Measurements from ENCODE around the gene GPRIN2.
"Not testable (repeated sequence)": the region's sequence is repeated elsewhere in the genome, so short reads cannot be mapped to it uniquely, and the experiment has no call there.

GPRIN2 gene

DNA sequence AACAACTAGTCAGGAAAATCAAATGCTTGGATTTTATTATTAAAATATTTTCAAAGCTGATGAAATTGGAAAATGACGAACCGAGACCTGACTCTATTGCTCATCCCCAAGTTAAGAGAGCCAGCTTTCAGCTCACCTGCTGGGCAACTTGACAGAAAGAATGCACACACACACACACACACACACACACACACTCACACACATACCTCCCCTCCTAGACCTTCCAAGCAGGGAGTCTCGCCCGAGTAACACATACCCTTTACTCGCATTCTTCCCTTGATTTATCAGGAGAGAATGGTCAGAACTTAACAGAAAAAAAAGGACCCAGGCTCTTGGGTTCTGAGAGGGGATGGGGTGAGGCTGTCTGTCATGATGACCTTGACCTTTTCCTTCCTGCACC lies 19.1 kb downstream of the GPRIN2 start:
- no peak for DNase-seq (ENCODE audit: low read depth)

DNA sequence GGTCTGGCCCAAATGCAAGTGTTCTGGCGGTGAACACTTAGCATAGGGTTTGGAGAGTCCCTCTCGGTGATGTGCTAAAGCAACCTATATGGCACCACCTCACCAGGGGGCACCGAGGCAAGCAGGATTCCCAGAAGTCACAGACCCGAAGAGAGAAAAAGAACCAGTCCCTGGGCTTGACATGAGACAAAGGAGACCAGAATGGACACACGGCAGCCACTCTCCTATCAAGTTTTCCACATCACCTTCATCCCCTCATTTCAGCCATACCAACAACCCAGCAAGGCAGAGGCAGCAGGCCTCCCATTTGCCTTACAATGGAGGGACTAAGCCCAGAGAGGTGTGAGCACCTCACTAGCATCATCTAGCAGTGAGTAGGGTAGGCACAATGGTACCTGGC lies 19.7 kb downstream of the GPRIN2 start:
- DNase-seq (ENCODE audit: low read depth) = no peak

DNA sequence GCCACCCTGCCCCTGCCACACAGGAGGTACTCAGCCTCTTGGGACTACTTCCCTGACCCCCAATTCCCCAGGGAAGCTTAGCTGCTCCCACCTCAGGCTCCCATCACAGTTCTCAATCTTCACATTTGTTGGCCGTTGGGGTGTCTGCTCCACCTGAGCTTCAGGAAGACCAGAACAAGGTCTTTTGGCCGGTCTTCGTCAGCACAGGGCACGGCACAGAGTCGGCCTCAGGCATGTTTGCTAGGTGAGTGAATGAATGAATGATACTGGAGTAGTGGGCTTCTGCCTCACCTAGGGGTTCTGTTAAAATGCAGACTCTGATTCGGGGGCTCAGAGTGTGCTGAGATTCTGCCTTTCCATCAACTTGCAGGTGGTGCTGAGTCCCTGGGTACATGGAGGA lies 20.3 kb downstream of the GPRIN2 start:
- no peak for DNase-seq (ENCODE audit: low read depth)

DNA sequence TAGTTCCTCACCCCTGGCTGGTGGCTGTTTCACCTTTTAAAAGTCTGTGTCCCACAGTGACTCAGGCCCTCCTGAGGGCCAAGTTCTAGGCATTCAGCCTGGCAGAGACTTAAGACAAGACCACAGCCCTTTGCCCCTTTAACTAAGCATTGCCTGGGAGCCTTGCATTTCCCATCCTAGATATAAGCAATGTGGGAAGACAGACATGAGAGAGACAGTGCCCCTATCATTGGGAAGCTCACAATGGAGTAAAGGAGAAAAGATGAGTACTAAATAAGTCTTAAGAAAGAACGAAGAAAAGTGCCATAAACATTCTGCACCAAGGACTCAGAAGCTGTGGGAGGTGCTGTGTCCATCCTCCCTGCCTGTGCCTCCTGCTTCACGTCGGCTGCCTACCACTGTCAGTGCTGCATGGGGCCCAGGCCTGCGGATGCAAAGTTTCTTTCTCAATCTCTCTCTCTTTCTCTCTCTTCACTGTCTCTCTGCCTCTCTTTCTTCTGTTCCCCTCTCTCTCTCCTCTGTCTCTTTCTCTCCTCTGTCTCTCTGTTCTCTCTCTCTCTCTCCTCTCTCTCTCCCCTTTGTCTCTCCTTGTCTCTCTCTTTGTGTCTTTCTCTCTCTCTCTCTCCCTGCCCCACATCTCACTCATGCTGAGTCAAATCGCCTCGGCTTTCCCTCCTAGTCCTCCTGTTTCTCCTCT lies 21.5 kb downstream of the GPRIN2 start:
- no peak for DNase-seq (ENCODE audit: low read depth)

DNA sequence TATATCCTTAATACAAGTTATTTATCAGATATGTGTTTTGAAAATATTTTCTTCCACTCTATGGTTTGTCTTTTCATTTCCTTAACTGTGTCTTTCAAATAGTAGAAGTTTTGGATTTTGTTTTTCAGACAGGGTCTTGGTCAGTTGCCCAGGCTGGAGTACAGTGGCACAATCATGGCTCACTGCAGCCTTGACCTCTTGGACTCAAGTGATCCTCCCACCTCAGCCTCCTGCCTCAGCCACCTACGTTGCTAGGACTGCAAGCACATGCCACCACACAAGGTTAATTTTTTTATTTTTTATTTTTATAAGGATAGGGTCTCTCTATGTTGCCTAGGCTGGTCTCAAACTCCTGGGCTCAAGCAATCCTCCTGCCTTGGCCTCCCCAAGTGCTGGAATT lies 24.2 kb downstream of the GPRIN2 start:
- not testable (repeated sequence) for DNase-seq (ENCODE audit: low read depth)

DNA sequence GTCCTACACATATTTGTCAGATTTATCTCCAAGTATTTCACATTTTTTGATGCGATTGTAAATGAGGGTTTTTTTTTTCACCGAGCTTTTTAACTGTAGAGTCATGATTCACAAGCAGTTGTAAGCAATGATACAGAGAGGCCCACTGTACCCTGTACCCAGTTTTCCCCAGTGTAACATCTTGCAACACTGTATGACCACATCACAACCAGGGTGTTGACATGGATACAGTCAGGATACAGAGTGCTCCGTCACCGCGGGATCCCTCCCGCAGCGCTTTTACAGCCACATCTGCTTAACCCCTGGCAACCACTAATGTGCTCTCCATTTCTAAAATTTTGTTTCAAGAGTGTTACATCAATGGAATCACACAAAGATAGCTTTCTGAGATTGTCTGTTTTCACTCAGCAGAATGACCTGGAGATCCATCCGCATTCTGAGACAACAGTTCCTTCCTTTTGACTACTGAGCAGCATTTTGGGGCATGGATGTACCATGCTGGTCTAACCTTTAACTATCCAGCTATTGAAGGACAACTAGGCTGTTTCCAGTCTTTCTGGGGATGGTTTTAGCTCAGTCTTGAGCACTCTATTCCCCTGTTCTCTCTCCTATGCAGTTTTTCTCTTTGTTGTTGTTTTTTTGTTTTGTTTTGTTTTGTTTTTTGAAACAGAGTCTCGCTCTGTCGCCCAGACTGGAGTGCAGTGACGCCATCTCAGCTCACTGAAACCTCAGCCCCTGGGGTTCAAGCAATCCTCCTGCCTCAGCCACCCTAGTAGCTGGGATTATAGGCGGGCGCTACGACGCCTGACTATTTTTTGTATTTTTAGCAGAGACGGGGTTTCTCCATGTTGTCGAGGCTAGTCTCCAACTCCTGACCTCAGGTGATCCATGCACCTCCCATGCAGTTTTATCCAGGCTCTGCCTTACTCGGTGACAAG lies 25.9 kb downstream of the GPRIN2 start:
- DNase-seq (ENCODE audit: low read depth) = no peak

DNA sequence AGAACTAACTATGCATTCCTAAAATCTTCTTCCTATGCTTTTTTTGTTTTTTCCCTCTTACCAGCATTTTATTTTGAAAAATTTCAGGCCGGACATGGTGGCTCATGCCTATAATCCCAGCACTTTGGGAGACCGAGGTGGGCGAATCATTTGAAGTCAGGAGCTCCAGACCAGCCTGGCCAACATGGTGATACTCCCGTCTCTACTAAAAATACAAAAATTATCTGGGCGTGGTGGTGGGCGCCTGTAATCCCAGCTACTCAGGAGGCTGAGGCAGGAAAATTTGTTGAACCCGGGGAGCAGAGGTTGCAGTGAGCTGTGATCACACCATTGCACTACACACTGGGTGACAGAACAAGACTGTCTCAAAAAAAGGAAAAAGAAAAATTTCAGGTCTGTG lies 26.7 kb downstream of the GPRIN2 start:
- DNase-seq (ENCODE audit: low read depth) = not testable (repeated sequence)

DNA sequence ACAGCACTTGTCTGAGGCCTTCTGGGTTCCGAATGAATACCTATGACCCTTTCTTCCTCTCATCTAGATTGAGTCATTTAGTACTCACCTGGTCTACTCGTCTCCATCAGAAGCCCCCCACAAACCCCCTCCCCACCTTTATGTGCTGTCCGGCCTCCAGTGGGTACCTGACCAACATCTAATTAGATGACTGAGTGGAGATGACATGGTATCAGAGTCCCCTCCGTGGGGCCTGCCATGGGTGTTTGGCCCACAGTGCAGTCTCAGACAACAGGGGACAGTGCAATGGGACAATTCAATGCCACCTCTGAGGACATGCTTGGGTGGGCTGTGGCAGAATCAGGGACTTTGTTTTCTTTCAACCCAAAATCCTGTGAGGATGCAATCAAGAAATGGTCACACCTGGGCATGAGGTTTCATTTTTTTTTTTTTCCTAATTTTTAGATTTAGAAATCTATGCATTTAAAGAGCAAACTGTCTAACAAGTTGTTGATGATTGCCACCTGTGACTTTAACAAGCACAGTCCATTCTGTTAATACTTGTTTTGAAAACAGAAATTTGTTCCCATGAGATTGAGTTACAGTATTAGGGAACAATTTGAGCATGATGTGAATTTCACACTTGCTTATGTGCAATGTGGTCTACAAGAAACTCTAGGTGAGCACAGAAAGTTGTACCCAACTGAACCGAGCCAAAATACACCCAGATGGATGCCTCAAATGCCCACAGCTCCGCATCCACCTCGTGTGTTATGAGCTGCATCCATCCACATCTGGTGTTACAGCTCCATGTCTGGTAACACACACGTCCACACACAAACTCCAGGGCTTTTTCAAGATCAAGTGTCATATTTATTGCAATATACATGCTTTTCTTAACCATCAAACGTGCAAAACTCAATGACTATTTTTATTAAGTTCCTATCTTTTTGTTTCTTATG lies 27.5 kb downstream of the GPRIN2 start:
- DNase-seq (ENCODE audit: low read depth) = no peak

DNA sequence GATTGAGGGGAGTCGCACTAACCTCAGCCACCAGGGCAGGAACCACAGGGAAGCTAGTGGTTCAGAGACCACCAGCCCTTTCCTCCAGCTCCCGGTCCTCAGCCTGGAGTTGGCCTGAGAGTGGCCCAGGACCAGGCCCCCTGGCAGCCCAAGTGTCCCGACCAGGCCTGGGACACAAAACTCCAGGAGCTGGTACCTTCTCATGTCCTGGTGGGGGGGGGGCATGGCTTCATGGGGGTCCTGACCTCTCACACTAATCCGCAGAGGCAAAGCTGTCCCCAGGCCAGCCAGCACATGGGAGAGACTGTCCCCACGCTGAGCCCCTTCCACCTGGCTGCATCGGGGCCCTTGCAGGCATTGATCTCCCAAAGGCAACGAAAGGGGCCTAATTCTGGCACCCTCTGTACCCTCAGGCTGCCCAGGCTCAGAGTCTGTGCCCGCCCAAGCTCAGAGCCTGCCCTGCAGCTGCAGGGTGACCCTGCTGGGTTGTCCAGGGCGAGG lies 28.2 kb downstream of the GPRIN2 start:
- DNase-seq (ENCODE audit: low read depth) = no peak

DNA sequence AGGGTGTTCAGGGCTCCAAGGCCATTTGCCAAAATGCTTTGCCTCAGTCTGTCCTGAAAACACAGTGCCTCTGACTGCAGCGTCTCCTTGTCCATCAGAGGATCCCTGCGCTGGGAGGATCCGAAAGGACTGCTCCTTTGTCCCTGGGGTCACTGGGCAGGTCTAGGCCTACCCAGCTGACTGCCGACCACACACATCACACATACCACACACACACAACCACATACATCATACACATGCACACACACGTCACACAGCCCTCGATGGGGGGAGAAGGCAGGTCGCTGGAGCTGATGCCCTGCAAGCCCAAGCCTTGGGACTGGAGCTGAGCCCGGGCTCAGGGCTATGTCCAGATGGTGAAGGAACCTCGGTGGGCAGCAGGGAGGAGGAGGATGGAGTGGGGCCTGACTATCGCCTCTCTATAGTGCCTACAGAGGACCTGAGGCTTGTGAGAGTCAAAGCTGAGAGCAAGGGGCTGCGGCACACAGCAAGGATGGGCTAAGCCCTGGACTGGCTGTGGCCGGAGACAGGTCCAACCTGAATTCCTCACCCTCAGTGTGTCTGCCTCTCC lies 29.1 kb downstream of the GPRIN2 start:
- DNase-seq (ENCODE audit: low read depth) = no peak

DNA sequence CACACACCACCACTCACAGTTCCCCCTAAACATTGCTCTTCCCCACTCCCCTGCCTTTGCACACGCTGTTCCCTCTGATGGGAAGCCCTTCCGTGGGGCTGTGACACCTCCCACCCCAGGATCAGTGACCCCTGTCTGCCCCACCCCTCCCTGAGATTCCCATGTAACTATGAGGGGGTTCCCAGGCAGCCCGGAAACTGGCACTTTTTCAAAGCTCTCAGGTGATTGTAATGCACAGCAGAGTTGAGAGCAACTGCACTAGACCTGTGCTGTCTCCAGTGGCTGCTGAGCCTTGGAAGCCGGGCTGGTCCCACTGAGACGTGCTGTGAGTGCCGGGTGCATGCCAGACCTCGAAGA lies 29.8 kb downstream of the GPRIN2 start:
- no peak for DNase-seq (ENCODE audit: low read depth)

DNA sequence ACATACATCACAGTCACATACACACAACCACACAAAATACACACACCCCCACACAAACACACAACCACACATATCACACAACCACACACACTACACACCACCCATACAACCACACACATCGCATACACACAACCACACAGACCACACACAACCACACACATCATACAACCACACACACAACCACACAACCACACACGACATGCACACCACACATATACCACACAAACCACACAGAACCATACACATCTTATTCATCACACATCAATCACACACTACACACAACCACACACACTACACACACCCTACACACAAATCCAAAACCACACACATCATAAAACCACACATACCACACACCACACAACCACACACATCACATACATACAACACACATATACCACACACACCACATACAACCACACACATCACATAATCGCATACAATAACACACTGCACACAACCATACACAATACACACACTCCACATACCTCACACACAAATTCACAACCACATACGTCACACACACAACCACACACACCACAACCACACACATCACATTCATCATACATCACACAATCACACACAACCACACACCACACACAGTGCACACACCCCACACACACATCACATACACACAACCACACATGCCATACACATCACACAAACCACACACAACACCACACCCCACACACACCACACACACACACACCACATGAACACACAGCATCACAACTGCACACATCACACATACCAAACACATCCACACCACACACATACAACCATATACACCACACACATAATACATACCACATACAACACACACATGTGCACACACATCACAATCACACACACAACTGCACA lies 30.4 kb downstream of the GPRIN2 start:
- DNase-seq (ENCODE audit: low read depth) = no peak

DNA sequence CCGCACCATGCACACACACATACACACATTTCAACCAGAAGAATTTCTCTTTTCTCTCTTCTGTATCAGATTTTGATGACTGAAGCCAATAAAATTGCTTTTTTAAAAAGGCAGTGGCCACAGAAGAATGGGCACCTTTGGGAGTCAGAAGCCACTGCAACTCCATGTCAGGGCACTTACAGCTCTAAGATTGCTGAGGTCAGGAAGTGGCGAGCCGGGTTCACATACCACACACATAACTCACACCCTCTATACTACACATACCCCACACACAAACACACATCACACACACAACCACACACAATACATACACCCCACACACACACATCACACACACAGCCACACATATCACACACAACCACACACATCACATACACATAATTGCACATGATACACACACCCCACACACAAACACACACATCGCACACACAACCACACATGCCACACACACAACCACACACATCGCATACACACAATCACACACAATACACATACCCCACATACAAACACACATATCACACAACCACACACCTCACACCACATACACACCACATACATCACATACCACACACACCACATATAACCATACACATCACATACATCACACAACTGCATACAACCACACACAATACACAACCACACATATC lies 31.2 kb downstream of the GPRIN2 start:
- DNase-seq (ENCODE audit: low read depth) = no peak

DNA sequence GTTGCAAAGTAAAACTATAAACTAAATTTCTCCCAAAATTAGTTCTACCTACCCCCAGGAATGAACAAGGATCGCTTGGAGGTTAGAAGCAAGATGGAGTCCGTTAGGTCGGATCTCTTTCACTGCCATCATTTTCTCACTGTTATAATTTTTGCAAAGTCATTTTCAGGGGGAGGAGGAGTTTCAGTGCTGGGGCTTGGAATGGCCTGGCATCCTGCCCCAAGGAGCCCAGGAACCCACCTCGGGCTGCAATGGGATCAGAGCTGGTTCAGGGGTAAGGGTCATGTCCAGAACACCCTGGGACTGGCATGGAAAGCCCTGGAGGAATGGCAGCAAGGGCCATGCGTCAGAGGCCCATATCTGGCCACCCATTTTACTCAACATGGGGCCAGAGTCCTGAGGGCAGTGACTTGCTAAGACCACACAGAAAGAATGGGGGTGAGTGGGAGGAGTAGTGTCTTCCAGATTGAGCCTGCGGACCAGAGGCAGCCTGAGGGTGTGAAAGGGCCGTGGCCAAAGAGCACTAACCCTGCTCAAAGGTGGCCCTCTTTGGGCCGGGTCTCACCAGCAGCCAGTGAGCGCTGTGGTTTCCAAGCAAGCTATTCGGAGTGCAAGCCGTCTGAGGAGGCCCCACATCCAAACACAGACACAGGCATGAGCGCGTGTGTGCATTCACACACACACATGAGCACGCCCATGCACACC lies 31.8 kb downstream of the GPRIN2 start:
- no peak for DNase-seq (ENCODE audit: low read depth)

DNA sequence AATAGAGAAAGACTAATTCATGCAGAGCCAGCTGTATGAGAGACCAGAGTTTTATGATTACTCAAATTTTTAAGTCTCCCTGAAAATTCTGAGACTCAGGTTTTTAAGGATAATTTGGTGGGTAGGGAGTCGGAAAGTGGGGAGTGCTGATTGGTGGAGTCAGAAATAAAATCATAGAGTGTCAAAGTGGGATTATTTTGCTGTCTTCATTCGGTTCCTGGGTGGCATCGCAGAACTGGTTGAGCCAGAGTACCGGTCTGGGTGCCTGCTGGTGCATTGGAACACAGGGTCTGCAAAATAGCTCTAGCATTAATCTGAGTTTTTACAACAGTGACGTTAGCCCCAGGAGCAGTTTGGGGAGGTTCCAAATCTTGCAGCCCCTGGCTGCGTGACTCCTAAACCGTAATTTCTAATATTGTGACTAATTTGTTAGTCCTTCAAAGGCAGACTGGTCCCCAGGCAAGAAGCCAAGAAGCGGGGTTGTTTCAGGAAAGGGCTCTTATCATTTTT lies 32.4 kb downstream of the GPRIN2 start:
- no peak for DNase-seq (ENCODE audit: low read depth)

DNA sequence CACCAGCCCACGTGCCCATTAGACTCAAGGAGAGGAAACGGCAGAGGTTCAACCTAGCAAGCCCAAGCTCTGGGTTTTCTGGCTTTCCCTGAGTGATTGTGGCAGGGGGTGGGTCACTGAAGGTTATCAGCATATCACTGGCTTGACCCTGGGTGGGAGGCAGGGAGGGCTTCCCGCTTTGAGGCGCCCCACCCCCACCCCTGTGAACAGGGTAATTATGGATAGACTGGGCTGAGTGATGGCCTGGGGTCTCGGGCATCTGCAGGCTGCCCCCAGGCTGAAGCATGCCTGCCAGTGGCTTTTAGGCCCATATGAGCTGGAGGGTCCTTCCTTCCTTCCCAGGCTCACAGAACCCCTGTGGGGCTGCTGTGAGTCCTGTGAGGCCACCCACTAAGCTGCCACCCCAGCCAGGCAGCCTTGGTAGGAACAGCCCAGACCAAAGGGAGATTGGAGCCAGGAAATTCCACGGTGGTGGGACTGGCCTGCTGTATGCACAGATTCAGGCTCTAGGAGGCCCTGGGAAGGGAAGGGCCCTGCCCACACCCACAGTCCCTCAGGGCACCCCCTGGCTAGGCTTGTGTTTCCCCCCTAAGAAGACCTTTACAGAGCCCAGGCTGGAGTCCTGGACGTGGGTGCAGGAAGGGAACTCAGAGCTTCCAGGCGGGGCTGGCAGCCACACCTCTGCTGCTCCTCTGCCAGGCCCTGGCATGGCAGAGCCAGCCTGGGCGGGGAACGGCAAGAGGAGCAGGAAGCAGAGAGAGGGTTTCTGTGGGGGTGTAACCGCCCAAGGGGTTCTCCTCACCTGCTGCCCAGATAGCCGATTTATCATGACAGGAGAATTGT lies 33.1 kb downstream of the GPRIN2 start:
- DNase-seq (ENCODE audit: low read depth) = no peak

DNA sequence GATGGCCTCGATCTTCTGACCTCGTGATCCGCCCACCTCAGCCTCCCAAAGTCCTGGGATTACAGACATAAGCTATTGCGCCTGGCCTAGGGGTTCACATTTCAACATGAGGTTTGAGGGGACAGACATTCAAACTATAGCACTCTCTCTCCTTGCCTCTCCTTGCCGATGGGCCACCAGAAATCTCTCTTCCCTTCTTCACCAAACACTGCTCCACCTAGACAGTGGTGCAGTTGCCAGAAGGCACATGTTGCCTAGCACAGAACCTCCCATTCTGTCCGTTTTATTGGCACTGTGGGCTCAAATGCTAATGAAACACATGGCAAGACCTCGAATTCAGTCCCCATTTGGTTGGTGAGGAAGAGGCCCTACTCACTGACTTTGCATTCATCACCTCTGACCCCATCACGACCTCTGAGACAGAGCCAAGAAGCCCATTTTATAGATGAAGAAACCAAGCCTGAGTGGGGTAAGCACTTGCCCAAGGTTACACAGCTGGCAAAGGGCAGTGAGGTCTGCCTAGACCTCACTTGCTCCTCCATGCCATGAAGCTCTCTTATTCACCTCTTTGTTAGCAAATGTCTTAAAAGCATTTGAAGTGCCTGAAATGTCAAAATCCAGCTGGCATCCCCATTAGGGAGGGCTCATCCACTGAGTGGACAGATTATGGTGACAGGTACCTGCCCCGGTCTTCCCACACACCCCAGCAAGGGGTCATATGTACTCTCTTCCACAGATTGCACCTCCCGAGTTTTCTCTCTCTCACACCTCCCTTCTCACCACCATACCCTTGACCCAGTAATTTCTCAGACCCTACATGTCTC lies 34.0 kb downstream of the GPRIN2 start:
- no peak for DNase-seq (ENCODE audit: low read depth)

DNA sequence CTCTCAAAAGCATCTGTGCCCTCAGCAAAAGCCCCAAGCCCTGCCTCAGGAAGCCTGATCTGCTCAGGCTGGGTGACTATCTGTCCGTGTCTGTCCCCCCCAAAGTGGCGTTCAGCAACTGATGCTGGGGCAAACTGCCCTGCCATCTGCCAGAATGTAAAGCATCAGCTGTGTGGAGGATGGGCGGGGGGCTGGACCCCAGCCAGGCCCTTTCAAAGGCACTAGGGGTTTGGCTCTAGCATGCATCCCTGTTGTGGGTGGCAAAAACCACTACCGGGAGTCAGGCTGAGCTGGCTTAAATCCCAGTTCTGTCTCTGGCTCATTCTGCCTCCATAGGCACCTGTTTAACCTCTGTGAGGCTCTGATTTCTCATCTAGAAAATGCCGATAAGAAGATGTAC lies 35.5 kb downstream of the GPRIN2 start:
- no peak for DNase-seq (ENCODE audit: low read depth)

Measured in activated T-cell treated with anti-CD3 and anti-CD28 coated beads for 1 hour (primary cell).